GM12878 (cell line): ENCODE data around the gene VLDLR. TPM values are rescaled to one million over a fixed set of nuclear protein-coding genes. Genes with fewer than 3 reads are reported as not detected.

Experiments used
- ATAC-seq: fragments of 200-7000 bp; cut with Tn5 transposase; 3 replicates; pipeline ENCODE4 v1.9.1; 2020; ENCODE audit warnings: mild to moderate bottlenecking, moderate library complexity
- BruUV-seq: library from RNA; stranded (reverse); fragments of 400-500 nt; replicated peaks from 2 replicates; lab custom pipeline; 2021; lab: Mats Ljungman, UMichigan
- CTCF ChIA-PET: fragments of 300-600 bp; sonication (Branson Sonifier 250); formaldehyde crosslinking; extraction: SDS; loops from one replicate; lab custom pipeline; 2021; ENCODE audit warnings: inconsistent platforms; lab: Yijun Ruan, JAX
- POLR2A ChIA-PET: fragments of 350-600 bp; formaldehyde crosslinking; extraction: SDS; loops from one replicate; lab custom pipeline; 2021; ENCODE audit warnings: inconsistent platforms; lab: Charles Lee
- RAD21 ChIA-PET: fragments of 300-600 bp; sonication (Branson Sonifier 250); formaldehyde crosslinking; loops from one replicate; lab custom pipeline; 2023; ENCODE audit warnings: antibody characterized with exemption; ENCODE audit not compliant: unreplicated experiment; lab: Charles Lee
- SMC1A ChIA-PET: fragments of 300-600 bp; sonication (Branson Sonifier 250); formaldehyde crosslinking; loops from one replicate; lab custom pipeline; 2023; ENCODE audit not compliant: unreplicated experiment, uncharacterized antibody; lab: Charles Lee
- DNase-seq: peaks from one replicate; pipeline ENCODE4 v3.0.0-alpha.2; 2011; ENCODE audit warnings: low read depth, low spot score
- FAIRE-seq: peaks from 3 replicates; lab custom pipeline; 2011; peaks lifted over from hg19 to GRCh38; lab: Jason Lieb, UNC
- H2AFZ ChIP-seq: 2 replicates; pipeline ENCODE4 v1.6.0; 2011; ENCODE audit warnings: low read depth, low read length, control low read depth; ENCODE audit not compliant: control insufficient read depth
- H3K27ac ChIP-seq: 2 replicates; pipeline ENCODE4 v1.5.1; 2011; ENCODE audit warnings: control low read depth; ENCODE audit not compliant: control insufficient read depth, insufficient read depth
- H3K27me3 ChIP-seq, 2 experiments: replicated peaks in 1 of 2; 2 replicates each; pipeline versions ENCODE4 v1.6.0 to v1.6.1; 2011; ENCODE audit warnings: low read length in 1 of 2; ENCODE audit not compliant: control insufficient read depth in 2 of 2, insufficient read depth in 2 of 2
- H3K36me3 ChIP-seq, 2 experiments: 2 replicates each; pipeline ENCODE4 v1.5.1; 2011; ENCODE audit warnings: low read length in 1 of 2; ENCODE audit not compliant: control insufficient read depth in 2 of 2, insufficient read depth in 2 of 2
- H3K4me1 ChIP-seq: 2 replicates; pipeline ENCODE4 v1.6.1; 2011; ENCODE audit warnings: mild to moderate bottlenecking, low read length, moderate library complexity, mixed read lengths; ENCODE audit not compliant: control insufficient read depth, insufficient read depth
- H3K4me2 ChIP-seq: 2 replicates; pipeline ENCODE4 v1.6.0; 2011; ENCODE audit warnings: control low read depth; ENCODE audit not compliant: control insufficient read depth, insufficient read depth
- H3K4me3 ChIP-seq: fragments of 200-600 bp; sonication (generic); 2 replicates; pipeline ENCODE4 v1.5.1; 2016
- H3K79me2 ChIP-seq: 2 replicates; pipeline ENCODE4 v1.6.0; 2011; ENCODE audit warnings: low read length; ENCODE audit not compliant: control insufficient read depth, insufficient read depth
- H3K9ac ChIP-seq: 2 replicates; pipeline ENCODE4 v1.8.0; 2011; ENCODE audit warnings: low read length, control low read depth, mixed read lengths; ENCODE audit not compliant: control insufficient read depth, insufficient read depth
- H3K9me3 ChIP-seq: replicated peaks from 3 replicates; pipeline ENCODE4 v1.5.1; 2011; ENCODE audit warnings: mild to moderate bottlenecking, low read length; ENCODE audit not compliant: control insufficient read depth, insufficient read depth
- H4K20me1 ChIP-seq: 2 replicates; pipeline ENCODE4 v1.6.0; 2011; ENCODE audit not compliant: control insufficient read depth, insufficient read depth
- BCL11A ChIP-seq: IDR thresholded peaks from 2 replicates; pipeline ENCODE4 v1.6.1; 2011; ENCODE audit warnings: low read depth, low read length
- CBX3 ChIP-seq: fragments of 200-600 bp; sonication (generic); IDR thresholded peaks from 2 replicates; pipeline ENCODE4 v1.6.1; 2016; ENCODE audit warnings: low read depth, borderline replicate concordance
- CHD4 ChIP-seq: fragments of 200-600 bp; sonication (generic); IDR thresholded peaks from 2 replicates; pipeline ENCODE4 v1.6.1; 2016; ENCODE audit warnings: mild to moderate bottlenecking
- KLF5 ChIP-seq: fragments of 450-650 bp; IDR thresholded peaks from 2 replicates; pipeline ENCODE4 v1.6.1; 2014; ENCODE audit warnings: mild to moderate bottlenecking; ENCODE audit not compliant: partially characterized antibody
- MEF2B ChIP-seq: fragments of 450-650 bp; IDR thresholded peaks from 2 replicates; pipeline ENCODE4 v1.6.1; 2018; ENCODE audit warnings: mild to moderate bottlenecking, moderate library complexity; ENCODE audit not compliant: partially characterized antibody, poor library complexity, severe bottlenecking
- RUNX3 ChIP-seq: IDR thresholded peaks from 2 replicates; pipeline ENCODE4 v1.6.1; 2012; ENCODE audit warnings: low read length, inconsistent platforms
- SUPT20H ChIP-seq: IDR thresholded peaks from 2 replicates; pipeline ENCODE4 v1.6.1; 2011; ENCODE audit warnings: low read depth, mild to moderate bottlenecking, low read length, moderate library complexity, borderline replicate concordance; ENCODE audit not compliant: control insufficient read depth
- TCF12 ChIP-seq: IDR thresholded peaks from 2 replicates; pipeline ENCODE4 v1.6.1; 2011; ENCODE audit warnings: low read depth, mild to moderate bottlenecking, low read length
- WRNIP1 ChIP-seq: IDR thresholded peaks from 2 replicates; pipeline ENCODE4 v1.6.1; 2011; ENCODE audit warnings: low read depth, low read length, improper control_type of control experiment, borderline replicate concordance
- WGBS: methylation state at CpG from one replicate; pipeline ENCODE4 v1.1.6; 2016; ENCODE audit warnings: low lambda C conversion rate; ENCODE audit not compliant: insufficient replicate concordance, insufficient coverage; ENCODE audit errors: missing lambda C conversion rate; 5-methylcytosine and 5-hydroxymethylcytosine counted together
- in situ Hi-C: fragments of 300-500 bp; cut with MboI; formaldehyde crosslinking; loops from 9 replicates; pipeline ENCODE4 v1.14.3; 2018; ENCODE audit warnings: mixed read lengths
- intact Hi-C: fragments of 100-400 bp; cut with micrococcal nuclease; formaldehyde crosslinking; loops from one replicate; pipeline ENCODE4 v1.14.2; 2022; ENCODE audit not compliant: unreplicated experiment
- polyA plus RNA-seq, 11 experiments: library from polyadenylated mRNA; depleted of rRNA in 4 of 11; unstranded in 6 of 11; stranded (reverse) in 5 of 11; fragments of >200 nt; fragmentation: Nextera tagmentation in 4 of 11; fragmentation: Illumina TruSeq in 1 of 11; extraction: Ambion mirVana in 4 of 11; extraction: Trizol in 1 of 11; gene quantifications; 1 replicate in 1 of 11; 2 replicates in 10 of 11; pipeline versions ENCODE4 v1.2.1 to v1.2.3, GENCODE V29; 2011 to 2016; ENCODE audit warnings: inconsistent platforms in 2 of 11, missing spikeins in 2 of 11, low read depth in 1 of 11
- total RNA-seq, 4 experiments: library from RNA; depleted of rRNA in 3 of 4; stranded (reverse); fragments of >200 nt in 3 of 4; fragmentation: Illumina TruSeq in 1 of 4; extraction: Trizol in 1 of 4; gene quantifications; 2 replicates each; pipeline versions ENCODE4 v1.2.1 to v1.2.3, GENCODE V29; 2013 to 2021
- TF ChIP-seq, protein P1 (sequence below): IDR thresholded peaks from 2 replicates; pipeline ENCODE4 v1.6.1; 2012; ENCODE audit warnings: improper control_type of control experiment, low read depth, low read length; ENCODE audit not compliant: insufficient replicate concordance

Gene VLDLR
- total and polyA plus RNA-seq, 10 of the 15 experiments (the other 5 are each of a cell fraction or from before 2014, with no cell fraction given), result 0.14 to 5.9 (median 0.57) TPM

DNA sequence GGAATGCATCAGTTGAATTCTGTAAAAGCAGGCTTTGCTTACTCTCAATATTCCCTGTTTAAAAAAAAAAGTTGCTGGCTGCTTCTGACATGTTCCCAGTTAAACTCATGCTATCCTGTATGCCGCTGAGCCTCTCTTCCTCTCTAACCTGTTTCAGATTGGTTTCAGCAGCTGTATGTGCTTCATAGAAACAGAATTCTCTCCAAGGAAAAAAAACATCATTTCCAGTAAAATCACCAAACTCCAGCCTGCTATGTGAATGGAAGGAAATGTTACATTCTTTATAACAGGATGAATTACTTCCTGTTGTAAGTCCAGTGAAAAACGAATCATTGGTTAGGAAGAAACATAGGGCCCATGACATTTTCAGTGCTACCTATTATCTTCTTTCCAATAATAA, 70.0 kb downstream of the VLDLR start:
- POLR2A ChIA-PET, result no interaction called here
- H2AFZ ChIP-seq, result no peak overlapping the region
- H3K9me3 ChIP-seq, result peaks cover 2% of the 10 kb centered on the region; the same call in 2 of the 3 replicates
- CTCF ChIA-PET, result interaction anchor here (1.2 kb wide), 1 partner anchor 220 kb away, joined by 4 read pairs; no protein-coding TSS in a partner anchor
- intact Hi-C loops, result no loop called here
- TF ChIP-seq CBX3 (no peak), RUNX3 (no peak), MEF2B (no peak), WRNIP1 (no peak), SUPT20H (no peak), CHD4 (no peak), KLF5 (no peak), BCL11A (no peak), TCF12 (no peak)
- TF ChIP-seq, protein P1, sequence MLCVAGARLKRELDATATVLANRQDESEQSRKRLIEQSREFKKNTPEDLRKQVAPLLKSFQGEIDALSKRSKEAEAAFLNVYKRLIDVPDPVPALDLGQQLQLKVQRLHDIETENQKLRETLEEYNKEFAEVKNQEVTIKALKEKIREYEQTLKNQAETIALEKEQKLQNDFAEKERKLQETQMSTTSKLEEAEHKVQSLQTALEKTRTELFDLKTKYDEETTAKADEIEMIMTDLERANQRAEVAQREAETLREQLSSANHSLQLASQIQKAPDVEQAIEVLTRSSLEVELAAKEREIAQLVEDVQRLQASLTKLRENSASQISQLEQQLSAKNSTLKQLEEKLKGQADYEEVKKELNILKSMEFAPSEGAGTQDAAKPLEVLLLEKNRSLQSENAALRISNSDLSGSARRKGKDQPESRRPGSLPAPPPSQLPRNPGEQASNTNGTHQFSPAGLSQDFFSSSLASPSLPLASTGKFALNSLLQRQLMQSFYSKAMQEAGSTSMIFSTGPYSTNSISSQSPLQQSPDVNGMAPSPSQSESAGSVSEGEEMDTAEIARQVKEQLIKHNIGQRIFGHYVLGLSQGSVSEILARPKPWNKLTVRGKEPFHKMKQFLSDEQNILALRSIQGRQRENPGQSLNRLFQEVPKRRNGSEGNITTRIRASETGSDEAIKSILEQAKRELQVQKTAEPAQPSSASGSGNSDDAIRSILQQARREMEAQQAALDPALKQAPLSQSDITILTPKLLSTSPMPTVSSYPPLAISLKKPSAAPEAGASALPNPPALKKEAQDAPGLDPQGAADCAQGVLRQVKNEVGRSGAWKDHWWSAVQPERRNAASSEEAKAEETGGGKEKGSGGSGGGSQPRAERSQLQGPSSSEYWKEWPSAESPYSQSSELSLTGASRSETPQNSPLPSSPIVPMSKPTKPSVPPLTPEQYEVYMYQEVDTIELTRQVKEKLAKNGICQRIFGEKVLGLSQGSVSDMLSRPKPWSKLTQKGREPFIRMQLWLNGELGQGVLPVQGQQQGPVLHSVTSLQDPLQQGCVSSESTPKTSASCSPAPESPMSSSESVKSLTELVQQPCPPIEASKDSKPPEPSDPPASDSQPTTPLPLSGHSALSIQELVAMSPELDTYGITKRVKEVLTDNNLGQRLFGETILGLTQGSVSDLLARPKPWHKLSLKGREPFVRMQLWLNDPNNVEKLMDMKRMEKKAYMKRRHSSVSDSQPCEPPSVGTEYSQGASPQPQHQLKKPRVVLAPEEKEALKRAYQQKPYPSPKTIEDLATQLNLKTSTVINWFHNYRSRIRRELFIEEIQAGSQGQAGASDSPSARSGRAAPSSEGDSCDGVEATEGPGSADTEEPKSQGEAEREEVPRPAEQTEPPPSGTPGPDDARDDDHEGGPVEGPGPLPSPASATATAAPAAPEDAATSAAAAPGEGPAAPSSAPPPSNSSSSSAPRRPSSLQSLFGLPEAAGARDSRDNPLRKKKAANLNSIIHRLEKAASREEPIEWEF, result no peak
- H3K27me3 ChIP-seq, result no peaks in the 10 kb centered on the region
- WGBS, result 48% methylated on average over 2 of the region's 2 CpGs
- no peak overlapping the region for H3K4me2 ChIP-seq
- in situ Hi-C loops, result no loop called here
- ATAC-seq (no peak), DNase-seq (no peak), FAIRE-seq (no peak)
- H3K9ac ChIP-seq, result no peak overlapping the region
- no peaks in the 10 kb centered on the region for H3K79me2 ChIP-seq
- SMC1A ChIA-PET, result no interaction called here
- no peaks in the 10 kb centered on the region for H3K4me1 ChIP-seq
- no peak overlapping the region for H3K27ac ChIP-seq
- no TSS peak for BruUV-seq
- RAD21 ChIA-PET, result no interaction called here
- no peaks in the 10 kb centered on the region for H3K36me3 ChIP-seq
- no peak overlapping the region for H3K4me3 ChIP-seq
- no peaks in the 10 kb centered on the region for H4K20me1 ChIP-seq
